Adrenal gland (tissue), 5 donors: ENCODE measurements around the gene TVP23B.
"Not testable (repeated sequence)": the region's sequence is repeated elsewhere in the genome, so short reads cannot be mapped to it uniquely, and the experiment has no call there.

Experiments
- POLR2A ChIP-seq, 2 donors: fragments of 450-650 bp; IDR thresholded peaks; one replicate each; pipeline ENCODE4 v1.6.1; 2017; ENCODE audit warnings: antibody characterized with exemption in 2 of 2, mild to moderate bottlenecking in 2 of 2, moderate library complexity in 1 of 2
- TF ChIP-seq, protein P1 (sequence below), 6 experiments: fragments of 450-650 bp in 4 of 6; fragments of 200-600 bp in 2 of 6; sonication (generic) in 1 of 6; IDR thresholded peaks; 1 replicate in 5 of 6; 2 replicates in 1 of 6; pipeline versions ENCODE4 v1.5.1 to v1.8.0; 2016 to 2021; ENCODE audit warnings: antibody characterized with exemption in 6 of 6, mild to moderate bottlenecking in 2 of 6, moderate library complexity in 1 of 6
- donor health status: DM: no; HTN: no; CAD: no.

DNA sequence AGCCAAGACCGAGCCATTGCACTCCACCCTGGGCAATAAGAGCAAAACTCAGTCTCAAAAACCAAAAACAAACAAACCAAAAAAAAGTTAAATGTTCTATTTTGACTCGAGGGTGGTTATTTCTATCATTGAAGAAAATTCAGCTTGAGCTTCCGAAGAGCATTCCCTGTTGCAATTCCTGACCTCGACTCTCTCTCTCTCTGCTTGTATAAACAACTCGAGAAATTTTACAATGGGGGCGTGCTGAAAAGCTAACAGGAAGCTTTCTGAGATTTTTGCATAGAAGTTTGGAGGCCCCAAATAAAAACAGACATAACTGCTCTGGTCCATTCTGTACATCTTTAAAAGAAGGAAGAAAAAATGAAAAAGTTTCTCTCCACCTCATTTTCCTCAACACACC, 33.5 kb upstream of the TVP23B start:
- TF ChIP-seq, protein P1, sequence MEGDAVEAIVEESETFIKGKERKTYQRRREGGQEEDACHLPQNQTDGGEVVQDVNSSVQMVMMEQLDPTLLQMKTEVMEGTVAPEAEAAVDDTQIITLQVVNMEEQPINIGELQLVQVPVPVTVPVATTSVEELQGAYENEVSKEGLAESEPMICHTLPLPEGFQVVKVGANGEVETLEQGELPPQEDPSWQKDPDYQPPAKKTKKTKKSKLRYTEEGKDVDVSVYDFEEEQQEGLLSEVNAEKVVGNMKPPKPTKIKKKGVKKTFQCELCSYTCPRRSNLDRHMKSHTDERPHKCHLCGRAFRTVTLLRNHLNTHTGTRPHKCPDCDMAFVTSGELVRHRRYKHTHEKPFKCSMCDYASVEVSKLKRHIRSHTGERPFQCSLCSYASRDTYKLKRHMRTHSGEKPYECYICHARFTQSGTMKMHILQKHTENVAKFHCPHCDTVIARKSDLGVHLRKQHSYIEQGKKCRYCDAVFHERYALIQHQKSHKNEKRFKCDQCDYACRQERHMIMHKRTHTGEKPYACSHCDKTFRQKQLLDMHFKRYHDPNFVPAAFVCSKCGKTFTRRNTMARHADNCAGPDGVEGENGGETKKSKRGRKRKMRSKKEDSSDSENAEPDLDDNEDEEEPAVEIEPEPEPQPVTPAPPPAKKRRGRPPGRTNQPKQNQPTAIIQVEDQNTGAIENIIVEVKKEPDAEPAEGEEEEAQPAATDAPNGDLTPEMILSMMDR (IDR thresholded peaks at IDR 0.05) = not testable (repeated sequence)
- not testable (repeated sequence) for TF ChIP-seq POLR2A (IDR thresholded peaks at IDR 0.05)
